B cell (primary cell): Measurements from ENCODE around the gene MBNL2. TPM values are rescaled to one million over a fixed set of nuclear protein-coding genes. Genes with fewer than 3 reads are reported as not detected.
"Not testable (repeated sequence)": the region's sequence is repeated elsewhere in the genome, so short reads cannot be mapped to it uniquely, and the experiment has no call there.

Experiments used
- ATAC-seq: fragments of 200-7000 bp; cut with Tn5 transposase; one replicate; pipeline ENCODE4 v1.10.0; 2021; ENCODE audit warnings: low read depth, mild to moderate bottlenecking, moderate number of reproducible peaks, moderate library complexity
- CTCF ChIA-PET: fragments of 350-600 bp; sonication (Branson Sonifier 250); formaldehyde crosslinking; loops from one replicate; lab custom pipeline; 2021; ENCODE audit warnings: antibody characterized with exemption, inconsistent platforms; lab: Charles Lee
- POLR2A ChIA-PET: fragments of 350-600 bp; sonication (Branson Sonifier 250); formaldehyde crosslinking; loops from one replicate; lab custom pipeline; 2021; ENCODE audit warnings: antibody characterized with exemption; lab: Charles Lee
- DNase-seq: peaks from one replicate; pipeline ENCODE4 v3.0.0; 2013
- H2AFZ ChIP-seq: 2 replicates; pipeline ENCODE4 v1.6.1; 2012; ENCODE audit warnings: mild to moderate bottlenecking, low read depth, low read length; ENCODE audit not compliant: insufficient read depth, poor library complexity, severe bottlenecking
- H3K27ac ChIP-seq, 2 donors: 1 replicate in 1 of 2; 2 replicates in 1 of 2; pipeline ENCODE4 v1.5.1; 2012 to 2013; ENCODE audit warnings: low read length in 2 of 2, mild to moderate bottlenecking in 2 of 2, moderate library complexity in 1 of 2
- H3K27me3 ChIP-seq, 4 experiments: fragments of 200-600 bp in 1 of 4; sonication (generic) in 1 of 4; replicated peaks in 1 of 4; 1 replicate in 2 of 4; 2 replicates in 2 of 4; pipeline versions ENCODE4 v1.6.1 to v1.7.0; 2013 to 2016; ENCODE audit warnings: low read length in 3 of 4, mild to moderate bottlenecking in 2 of 4, mixed read lengths in 1 of 4, moderate library complexity in 1 of 4; ENCODE audit not compliant: insufficient read depth in 4 of 4, control insufficient read depth in 3 of 4; ENCODE audit errors: control extremely low read depth in 1 of 4
- H3K36me3 ChIP-seq, 2 experiments: replicated peaks in 1 of 2; 1 replicate in 1 of 2; 2 replicates in 1 of 2; pipeline versions ENCODE4 v1.6.1 to v1.7.1; 2013; ENCODE audit warnings: low read length in 1 of 2; ENCODE audit not compliant: insufficient read depth in 2 of 2, control insufficient read depth in 1 of 2; ENCODE audit errors: control extremely low read depth in 1 of 2, extremely low read depth in 1 of 2
- H3K4me1 ChIP-seq, 2 donors: fragments of 200-600 bp in 1 of 2; sonication (generic) in 1 of 2; 1 replicate in 1 of 2; 2 replicates in 1 of 2; pipeline versions ENCODE4 v1.5.1 to v1.6.1; 2013 to 2017; ENCODE audit warnings: low read length in 2 of 2; ENCODE audit not compliant: control insufficient read depth in 2 of 2, insufficient read depth in 2 of 2
- H3K4me2 ChIP-seq: replicated peaks from 2 replicates; pipeline ENCODE3; 2012; ENCODE audit warnings: mild to moderate bottlenecking, low read depth, low read length; ENCODE audit not compliant: poor library complexity, severe bottlenecking
- H3K4me3 ChIP-seq, 5 experiments: fragments of 200-600 bp in 1 of 5; sonication (generic) in 1 of 5; 1 replicate in 3 of 5; 2 replicates in 2 of 5; pipeline versions ENCODE4 v1.5.1 to v1.7.0; 2011 to 2016; ENCODE audit warnings: low read length in 4 of 5, mild to moderate bottlenecking in 4 of 5, low read depth in 2 of 5, control low read depth in 1 of 5, moderate library complexity in 1 of 5; ENCODE audit not compliant: insufficient read depth in 1 of 5; ENCODE audit errors: control extremely low read depth in 1 of 5, extremely low read depth in 1 of 5
- H3K79me2 ChIP-seq: fragments of 200-600 bp; sonication (generic); one replicate; pipeline ENCODE4 v1.6.0; 2016; ENCODE audit warnings: low read length; ENCODE audit not compliant: control insufficient read depth, insufficient read depth
- H3K9ac ChIP-seq: fragments of 200-600 bp; sonication (generic); 2 replicates; pipeline ENCODE4 v1.6.1; 2017; ENCODE audit warnings: mild to moderate bottlenecking, low read length, moderate library complexity
- H3K9me3 ChIP-seq, 3 donors: one replicate each; pipeline versions ENCODE4 v1.6.1 to v1.7.1; 2013; ENCODE audit warnings: low read length in 2 of 3; ENCODE audit not compliant: control insufficient read depth in 2 of 3, insufficient read depth in 1 of 3; ENCODE audit errors: control extremely low read depth in 1 of 3
- H4K20me1 ChIP-seq: 2 replicates; pipeline ENCODE4 v1.6.0; 2012; ENCODE audit warnings: mild to moderate bottlenecking, low read length; ENCODE audit not compliant: insufficient read depth, control insufficient read depth, poor library complexity, severe bottlenecking
- H3K27ac Mint-ChIP-seq: one replicate; pipeline ENCODE4 v1.8.0; 2021; ENCODE audit warnings: mixed read lengths
- H3K27me3 Mint-ChIP-seq: one replicate; pipeline ENCODE4 v1.8.0; 2021; ENCODE audit warnings: mixed read lengths
- H3K4me1 Mint-ChIP-seq: one replicate; pipeline ENCODE4 v1.8.0; 2021; ENCODE audit warnings: mixed read lengths
- H3K4me3 Mint-ChIP-seq: one replicate; pipeline ENCODE4 v1.8.0; 2021; ENCODE audit warnings: mixed read lengths
- H3K9me3 Mint-ChIP-seq: one replicate; pipeline ENCODE4 v1.8.0; 2022; ENCODE audit warnings: mixed read lengths; ENCODE audit not compliant: insufficient read depth
- EZH2 ChIP-seq: IDR thresholded peaks from 2 replicates; pipeline ENCODE4 v1.6.1; 2012; ENCODE audit warnings: borderline replicate concordance, low read depth, mild to moderate bottlenecking, moderate library complexity, low read length; ENCODE audit not compliant: insufficient read depth, poor library complexity, severe bottlenecking
- WGBS: methylation state at CpG from one replicate; pipeline ENCODE4 v1.1.5; 2013; ENCODE audit warnings: missing lambda C conversion rate; ENCODE audit not compliant: insufficient coverage; 5-methylcytosine and 5-hydroxymethylcytosine counted together
- intact Hi-C: fragments of 100-400 bp; cut with micrococcal nuclease; formaldehyde crosslinking; loops from one replicate; pipeline ENCODE4 v1.10.0; 2022
- polyA plus RNA-seq: library from polyadenylated mRNA; depleted of rRNA; stranded (reverse); fragments of >200 nt; gene quantifications from 2 replicates; pipeline ENCODE4 v1.2.3, GENCODE V29; 2012
- total RNA-seq, 2 donors: library from RNA; stranded (reverse); fragments of 120-200 nt in 1 of 2; gene quantifications; 1 replicate in 1 of 2; 2 replicates in 1 of 2; pipeline versions ENCODE4 v1.2.3 to v1.2.4, GENCODE V29; 2013 to 2022
- TF ChIP-seq, protein P1 (sequence below): fragments of 200-600 bp; IDR thresholded peaks from one replicate; pipeline ENCODE4 v1.8.0; 2022; ENCODE audit warnings: antibody characterized with exemption, mild to moderate bottlenecking

Gene MBNL2
- total and polyA plus RNA-seq, 2 donors (not counting 1 experiment from before 2014, with no cell fraction given), result 6.9 to 50.1 TPM

DNA sequence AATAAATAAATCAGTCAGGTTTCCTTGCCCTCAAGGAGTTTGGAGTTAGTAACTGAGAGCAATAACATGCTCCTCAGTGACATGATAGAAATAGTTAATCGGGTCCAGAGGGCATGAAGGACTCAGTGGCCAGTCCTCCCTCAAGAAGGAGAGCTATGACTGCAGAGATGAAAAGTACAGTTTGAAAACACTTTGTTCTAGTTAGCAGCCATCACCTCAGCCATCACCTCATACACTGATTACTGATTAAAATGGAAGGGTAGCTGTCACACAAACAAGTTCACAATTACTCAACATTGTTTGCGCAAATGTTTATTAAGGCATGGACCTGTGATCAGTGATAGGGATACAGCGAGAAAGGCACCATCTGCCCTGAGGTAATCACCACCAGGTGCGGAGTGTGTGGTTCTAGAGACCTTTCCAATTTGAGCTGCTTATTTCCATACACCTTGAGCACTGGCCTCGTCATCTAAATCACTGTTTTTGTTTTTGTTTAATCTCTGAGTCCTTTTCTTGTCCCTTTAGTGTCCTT, 126.5 kb downstream of the MBNL2 start:
- 100% methylated on average over 2 of the region's 5 CpGs for WGBS
- TF ChIP-seq, protein P1, sequence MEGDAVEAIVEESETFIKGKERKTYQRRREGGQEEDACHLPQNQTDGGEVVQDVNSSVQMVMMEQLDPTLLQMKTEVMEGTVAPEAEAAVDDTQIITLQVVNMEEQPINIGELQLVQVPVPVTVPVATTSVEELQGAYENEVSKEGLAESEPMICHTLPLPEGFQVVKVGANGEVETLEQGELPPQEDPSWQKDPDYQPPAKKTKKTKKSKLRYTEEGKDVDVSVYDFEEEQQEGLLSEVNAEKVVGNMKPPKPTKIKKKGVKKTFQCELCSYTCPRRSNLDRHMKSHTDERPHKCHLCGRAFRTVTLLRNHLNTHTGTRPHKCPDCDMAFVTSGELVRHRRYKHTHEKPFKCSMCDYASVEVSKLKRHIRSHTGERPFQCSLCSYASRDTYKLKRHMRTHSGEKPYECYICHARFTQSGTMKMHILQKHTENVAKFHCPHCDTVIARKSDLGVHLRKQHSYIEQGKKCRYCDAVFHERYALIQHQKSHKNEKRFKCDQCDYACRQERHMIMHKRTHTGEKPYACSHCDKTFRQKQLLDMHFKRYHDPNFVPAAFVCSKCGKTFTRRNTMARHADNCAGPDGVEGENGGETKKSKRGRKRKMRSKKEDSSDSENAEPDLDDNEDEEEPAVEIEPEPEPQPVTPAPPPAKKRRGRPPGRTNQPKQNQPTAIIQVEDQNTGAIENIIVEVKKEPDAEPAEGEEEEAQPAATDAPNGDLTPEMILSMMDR, result no peak
- TF ChIP-seq EZH2, result no peak
- no peaks in the 10 kb centered on the region for H3K27me3 ChIP-seq
- H3K9me3 Mint-ChIP-seq, result no peaks in the 10 kb centered on the region
- ChIA-PET POLR2A (no interaction called here), CTCF (interaction anchor here (3.7 kb wide), 1 partner anchor 238 kb away, joined by 31 read pairs; no protein-coding TSS in a partner anchor)
- no peak overlapping the region for H3K4me2 ChIP-seq
- H3K79me2 ChIP-seq, result no peaks in the 10 kb centered on the region
- DNase-seq, result no peak
- no peak overlapping the region for H3K9ac ChIP-seq
- no peak overlapping the region for H3K27ac Mint-ChIP-seq
- H4K20me1 ChIP-seq, result no peaks in the 10 kb centered on the region
- no peak overlapping the region for H3K4me3 Mint-ChIP-seq
- no peak for ATAC-seq
- H3K27ac ChIP-seq, result no peak overlapping the region
- no peaks in the 10 kb centered on the region for H3K4me1 ChIP-seq
- H3K4me1 Mint-ChIP-seq, result no peaks in the 10 kb centered on the region
- H2AFZ ChIP-seq, result no peak overlapping the region
- H3K27me3 Mint-ChIP-seq, result no peaks in the 10 kb centered on the region
- H3K9me3 ChIP-seq, result no peaks in the 10 kb centered on the region
- H3K36me3 ChIP-seq, result peaks cover 4 to 63% of the 10 kb centered on the region in 2 experiments
- no peak overlapping the region for H3K4me3 ChIP-seq
- intact Hi-C loops, result loop anchor here (10.0 kb wide), 1 partner anchor 124 kb away; the partner anchor contains the start of gene MBNL2

DNA sequence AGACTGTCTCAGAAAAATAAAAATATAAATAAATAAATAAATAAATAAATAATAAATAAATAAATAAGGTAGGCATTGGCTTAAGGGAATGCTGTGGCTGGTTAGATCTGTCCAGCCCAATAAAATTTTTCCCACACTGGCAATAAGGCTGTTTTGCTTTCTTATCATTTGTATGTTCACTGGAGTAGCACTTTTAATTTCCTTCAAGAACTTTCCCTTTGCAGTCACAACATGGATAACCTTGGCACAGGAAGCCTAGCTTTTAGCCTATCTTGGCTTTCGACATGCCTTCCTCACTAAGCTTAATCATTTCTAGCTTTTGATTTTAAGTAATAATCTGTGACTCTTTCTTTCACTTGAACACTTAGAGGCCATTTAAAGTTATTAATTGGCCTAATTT, 129.9 kb downstream of the MBNL2 start:
- H4K20me1 ChIP-seq, H3K9ac ChIP-seq, H3K9me3 Mint-ChIP-seq, H3K9me3 ChIP-seq, DNase-seq, H3K4me2 ChIP-seq, H3K27ac Mint-ChIP-seq, H3K27me3 ChIP-seq, intact Hi-C loops, H2AFZ ChIP-seq, ATAC-seq, H3K27ac ChIP-seq, H3K27me3 Mint-ChIP-seq, H3K79me2 ChIP-seq, H3K4me3 Mint-ChIP-seq, H3K4me1 Mint-ChIP-seq, POLR2A ChIA-PET, H3K4me3 ChIP-seq, H3K4me1 ChIP-seq: not testable (repeated sequence)
- H3K36me3 ChIP-seq, result peaks cover 14 to 64% of the 10 kb centered on the region in 2 experiments
- CTCF ChIA-PET, result interaction anchor here (2.5 kb wide), 1 partner anchor 242 kb away, joined by 15 read pairs; no protein-coding TSS in a partner anchor
- no CpG with 5 or more reads among the region's 1 CpG for WGBS
